CD4-positive, alpha-beta T cell treated with Interleukin-4 for 1 hour (primary cell): ENCODE data around the gene HBE1.

Source experiments
- DNase-seq, 2 donors: peaks; one replicate each; pipeline ENCODE4 v3.0.0-alpha.2; 2020 to 2022

Gene HBE1

DNA sequence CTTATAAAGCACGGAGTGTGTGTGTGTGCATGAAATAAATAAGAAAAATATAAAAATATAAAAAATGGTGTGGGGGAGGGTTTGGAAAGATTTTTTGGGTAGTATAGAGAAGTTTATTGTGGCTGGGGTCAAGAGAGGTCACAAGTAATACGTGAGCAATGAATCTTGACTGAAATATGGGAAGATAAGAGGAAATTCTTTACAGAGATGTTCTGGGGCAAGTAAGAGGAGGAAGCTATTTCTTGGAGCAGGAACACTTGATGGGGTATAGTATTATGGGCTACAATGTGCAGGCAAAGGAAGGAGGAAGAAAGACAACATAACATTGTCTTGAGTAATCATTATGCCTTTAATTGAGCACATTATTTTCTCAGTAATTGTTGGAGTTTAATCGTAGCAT is 37.6 kb downstream of the HBE1 start:
- no peak for DNase-seq

DNA sequence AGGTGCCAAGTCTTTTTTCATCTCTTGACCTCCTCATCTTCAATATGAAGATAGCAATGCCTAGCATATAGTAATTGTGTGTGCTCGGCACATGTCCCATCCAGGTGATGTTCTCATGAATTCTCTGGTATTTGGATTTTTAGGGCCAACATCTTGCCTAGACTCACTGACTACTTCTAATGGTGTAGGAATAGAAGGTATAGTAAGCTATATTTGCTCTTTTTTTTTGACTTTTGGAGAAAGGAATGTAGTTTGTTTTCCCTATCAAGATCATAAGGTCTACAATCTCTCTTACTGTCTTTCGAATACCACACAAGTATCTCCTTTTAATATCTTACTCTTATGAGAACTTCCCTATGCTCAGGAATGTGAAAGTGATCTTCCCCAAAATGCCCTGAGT is 38.6 kb downstream of the HBE1 start:
- no peak for DNase-seq

DNA sequence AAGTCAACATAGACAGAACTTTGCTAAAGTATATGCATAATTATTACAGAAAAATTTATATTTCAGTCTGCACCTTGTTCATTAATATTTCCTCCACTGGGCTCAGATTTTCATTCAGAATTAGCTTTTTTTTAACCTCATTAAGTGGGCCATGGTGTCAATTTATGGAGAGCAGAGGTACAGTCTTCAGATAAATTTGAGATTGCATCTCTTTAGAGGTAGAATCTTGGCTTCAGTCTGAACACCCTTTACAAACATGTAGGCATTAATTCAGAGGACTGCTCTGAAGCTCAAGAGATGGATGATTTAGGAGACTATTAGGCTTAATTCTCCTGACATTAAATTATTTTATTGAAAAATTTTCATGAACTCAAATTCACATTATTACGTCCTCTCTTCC is 39.5 kb downstream of the HBE1 start:
- no peak for DNase-seq

DNA sequence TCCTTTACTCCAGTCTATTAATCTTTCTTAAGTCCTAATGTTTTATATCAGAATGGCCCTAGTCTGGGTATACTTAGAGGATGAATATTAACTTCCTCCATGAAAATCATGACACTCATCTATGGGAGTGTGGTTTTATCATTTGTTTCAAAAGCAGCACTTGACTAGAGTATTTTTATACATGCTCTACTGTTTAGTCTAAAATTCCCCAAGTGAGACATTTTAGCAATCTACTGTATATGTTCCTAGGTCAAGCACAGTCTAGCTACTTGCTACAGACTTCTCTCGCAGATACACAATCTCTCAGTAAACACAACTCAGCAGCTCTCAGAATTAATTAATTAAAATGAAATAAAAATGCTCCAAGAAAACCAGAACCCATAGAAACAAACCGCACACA is 39.9 kb downstream of the HBE1 start:
- no peak for DNase-seq

DNA sequence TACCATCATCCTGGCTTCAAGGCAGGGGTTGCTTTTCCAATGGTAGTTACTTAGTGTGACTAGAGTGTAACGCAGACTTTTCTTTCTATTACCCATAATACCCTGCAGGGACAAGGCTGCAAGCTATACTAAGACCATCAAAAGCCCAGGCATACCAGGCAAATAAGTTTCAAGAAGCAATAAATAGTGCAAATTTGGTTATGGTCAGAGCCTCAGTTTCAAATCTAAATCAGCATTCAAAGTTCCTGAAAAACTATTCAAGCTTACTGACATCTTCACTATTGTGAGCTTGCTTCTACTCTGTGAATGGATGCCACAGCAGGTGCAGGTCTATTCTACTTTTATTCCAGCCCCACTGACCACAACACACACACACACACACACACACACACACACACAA is 40.4 kb downstream of the HBE1 start:
- DNase-seq: no peak

DNA sequence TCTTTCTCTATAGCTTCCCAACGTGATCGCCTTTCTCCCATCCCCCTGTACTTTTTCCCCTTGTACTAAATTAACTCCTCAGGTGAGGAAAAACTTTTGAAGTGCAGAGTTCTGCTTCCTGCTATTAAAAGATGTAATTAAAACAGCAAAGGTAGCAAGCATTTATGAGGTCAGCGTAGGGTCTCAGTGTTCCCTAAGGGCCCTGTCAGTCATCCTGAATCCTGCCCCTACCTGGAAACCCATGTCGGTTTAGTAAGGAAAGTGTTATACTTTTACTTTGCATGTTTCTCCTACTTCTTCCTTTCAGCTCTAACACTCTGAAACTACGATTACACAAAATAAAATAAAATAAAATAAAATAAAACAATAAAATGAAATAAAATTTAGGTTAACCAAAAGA is 41.6 kb downstream of the HBE1 start:
- no peak for DNase-seq

DNA sequence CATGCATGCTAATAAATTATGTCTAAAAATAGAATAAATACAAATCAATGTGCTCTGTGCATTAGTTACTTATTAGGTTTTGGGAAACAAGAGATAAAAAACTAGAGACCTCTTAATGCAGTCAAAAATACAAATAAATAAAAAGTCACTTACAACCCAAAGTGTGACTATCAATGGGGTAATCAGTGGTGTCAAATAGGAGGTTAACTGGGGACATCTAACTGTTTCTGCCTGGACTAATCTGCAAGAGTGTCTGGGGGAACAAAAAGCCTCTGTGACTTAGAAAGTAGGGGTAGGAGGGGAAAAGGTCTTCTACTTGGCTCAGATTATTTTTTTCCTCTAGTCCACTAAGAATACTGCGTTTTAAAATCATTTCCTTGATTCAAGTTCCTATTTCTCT is 42.1 kb downstream of the HBE1 start:
- no peak for DNase-seq

DNA sequence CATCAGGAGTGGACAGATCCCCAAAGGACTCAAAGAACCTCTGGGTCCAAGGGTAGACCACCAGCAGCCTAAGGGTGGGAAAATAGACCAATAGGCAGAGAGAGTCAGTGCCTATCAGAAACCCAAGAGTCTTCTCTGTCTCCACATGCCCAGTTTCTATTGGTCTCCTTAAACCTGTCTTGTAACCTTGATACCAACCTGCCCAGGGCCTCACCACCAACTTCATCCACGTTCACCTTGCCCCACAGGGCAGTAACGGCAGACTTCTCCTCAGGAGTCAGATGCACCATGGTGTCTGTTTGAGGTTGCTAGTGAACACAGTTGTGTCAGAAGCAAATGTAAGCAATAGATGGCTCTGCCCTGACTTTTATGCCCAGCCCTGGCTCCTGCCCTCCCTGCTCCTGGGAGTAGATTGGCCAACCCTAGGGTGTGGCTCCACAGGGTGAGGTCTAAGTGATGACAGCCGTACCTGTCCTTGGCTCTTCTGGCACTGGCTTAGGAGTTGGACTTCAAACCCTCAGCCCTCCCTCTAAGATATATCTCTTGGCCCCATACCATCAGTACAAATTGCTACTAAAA is 42.9 kb downstream of the HBE1 start, which contains the start of gene HBB:
HBB (minus strand) TSS at position 340 of the 579 bp plus-strand sequence; CDS start at position 290, 50 bp downstream.
- no peak for DNase-seq

DNA sequence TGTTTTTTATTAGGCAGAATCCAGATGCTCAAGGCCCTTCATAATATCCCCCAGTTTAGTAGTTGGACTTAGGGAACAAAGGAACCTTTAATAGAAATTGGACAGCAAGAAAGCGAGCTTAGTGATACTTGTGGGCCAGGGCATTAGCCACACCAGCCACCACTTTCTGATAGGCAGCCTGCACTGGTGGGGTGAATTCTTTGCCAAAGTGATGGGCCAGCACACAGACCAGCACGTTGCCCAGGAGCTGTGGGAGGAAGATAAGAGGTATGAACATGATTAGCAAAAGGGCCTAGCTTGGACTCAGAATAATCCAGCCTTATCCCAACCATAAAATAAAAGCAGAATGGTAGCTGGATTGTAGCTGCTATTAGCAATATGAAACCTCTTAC is 44.3 kb downstream of the HBE1 start:
- DNase-seq: no peak

DNA sequence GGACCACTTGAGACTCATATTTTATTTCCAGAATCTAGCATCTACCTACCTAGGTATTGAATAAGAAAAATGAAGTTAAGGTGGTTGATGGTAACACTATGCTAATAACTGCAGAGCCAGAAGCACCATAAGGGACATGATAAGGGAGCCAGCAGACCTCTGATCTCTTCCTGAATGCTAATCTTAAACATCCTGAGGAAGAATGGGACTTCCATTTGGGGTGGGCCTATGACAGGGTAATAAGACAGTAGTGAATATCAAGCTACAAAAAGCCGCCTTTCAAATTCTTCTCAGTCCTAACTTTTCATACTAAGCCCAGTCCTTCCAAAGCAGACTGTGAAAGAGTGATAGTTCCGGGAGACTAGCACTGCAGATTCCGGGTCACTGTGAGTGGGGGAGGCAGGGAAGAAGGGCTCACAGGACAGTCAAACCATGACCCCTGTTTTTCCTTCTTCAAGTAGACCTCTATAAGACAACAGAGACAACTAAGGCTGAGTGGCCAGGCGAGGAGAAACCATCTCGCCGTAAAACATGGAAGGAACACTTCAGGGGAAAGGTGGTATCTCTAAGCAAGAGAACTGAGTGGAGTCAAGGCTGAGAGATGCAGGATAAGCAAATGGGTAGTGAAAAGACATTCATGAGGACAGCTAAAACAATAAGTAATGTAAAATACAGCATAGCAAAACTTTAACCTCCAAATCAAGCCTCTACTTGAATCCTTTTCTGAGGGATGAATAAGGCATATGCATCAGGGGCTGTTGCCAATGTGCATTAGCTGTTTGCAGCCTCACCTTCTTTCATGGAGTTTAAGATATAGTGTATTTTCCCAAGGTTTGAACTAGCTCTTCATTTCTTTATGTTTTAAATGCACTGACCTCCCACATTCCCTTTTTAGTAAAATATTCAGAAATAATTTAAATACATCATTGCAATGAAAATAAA is 44.9 kb downstream of the HBE1 start:
- DNase-seq: no peak

DNA sequence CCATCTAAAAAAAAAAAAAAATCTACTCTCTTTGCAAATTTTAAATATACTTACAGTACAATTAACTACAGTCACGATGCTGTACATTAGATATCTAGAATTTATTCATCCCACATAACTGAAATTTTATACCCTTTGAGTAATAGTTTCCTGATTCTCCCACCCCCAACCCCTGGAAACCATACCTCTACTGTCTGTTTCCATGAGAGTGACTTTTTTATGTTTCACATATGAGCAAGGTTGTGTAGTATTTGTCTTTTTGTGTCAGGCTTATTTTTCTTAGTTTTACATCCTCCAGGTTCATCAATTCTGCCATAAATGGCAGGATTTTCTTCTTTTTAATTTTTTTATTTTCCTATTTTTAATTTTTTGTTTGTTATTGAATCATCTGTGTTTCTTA is 46.1 kb downstream of the HBE1 start:
- DNase-seq: no peak

DNA sequence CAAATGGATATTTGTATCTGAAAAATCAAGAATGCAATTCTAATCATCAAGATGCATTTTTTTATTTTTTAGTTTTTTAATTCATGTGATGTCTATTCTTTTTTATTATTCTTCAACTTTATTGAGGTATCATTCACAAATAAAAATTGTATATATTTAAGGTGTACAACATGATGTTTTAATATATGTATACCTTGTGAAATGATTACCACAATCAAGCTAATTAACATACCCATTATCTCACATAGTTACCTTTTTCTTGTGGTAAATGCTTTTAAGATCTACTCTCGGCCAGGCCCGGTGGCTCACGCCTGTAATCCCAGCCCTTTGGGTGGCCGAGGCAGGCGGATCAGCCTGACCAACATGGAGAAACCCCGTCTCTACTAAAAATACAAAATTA is 46.6 kb downstream of the HBE1 start:
- no peak for DNase-seq
